HCT116 (cell line): ENCODE results near the gene VSIG10. TPM values are rescaled to one million over a fixed set of nuclear protein-coding genes. Genes with fewer than 3 reads are reported as not detected.

Experiments
- ATAC-seq: fragments of 200-7000 bp; cut with Tn5 transposase; 2 replicates; pipeline ENCODE4 v1.9.1; 2020; ENCODE audit warnings: mild to moderate bottlenecking, moderate library complexity
- BruUV-seq: library from RNA; stranded (reverse); fragments of 400-500 nt; replicated peaks from 2 replicates; lab custom pipeline; 2021; lab: Mats Ljungman, UMichigan
- CTCF ChIA-PET: fragments of 300-600 bp; sonication (Branson Sonifier 250); formaldehyde crosslinking; loops from one replicate; lab custom pipeline; 2021; ENCODE audit warnings: antibody characterized with exemption; lab: Charles Lee
- POLR2A ChIA-PET: fragments of 300-600, 350-600 bp; sonication (Branson Sonifier 250); formaldehyde crosslinking; loops from one replicate; lab custom pipeline; 2021; ENCODE audit warnings: antibody characterized with exemption; lab: Charles Lee
- RAD21 ChIA-PET, 2 experiments: fragments of 300-600 bp; sonication (Branson Sonifier 250); formaldehyde crosslinking; loops; one replicate each; lab custom pipeline; 2023; ENCODE audit warnings: low total read pairs in 2 of 2; ENCODE audit not compliant: uncharacterized antibody in 2 of 2, unreplicated experiment in 2 of 2, low non-redundant PET in 1 of 2; lab: Charles Lee
- DNase-seq: peaks from one replicate; pipeline ENCODE4 v3.0.0-alpha.2; 2010; ENCODE audit warnings: low read depth, low spot score
- H2AFZ ChIP-seq: fragments of 200-600 bp; shearing (Covaris generic), sonication (generic); 2 replicates; pipeline ENCODE4 v1.6.1; 2017; ENCODE audit warnings: low read depth, mixed run types, mixed read lengths, antibody characterized with exemption, low read length; ENCODE audit not compliant: poor library complexity, severe bottlenecking
- H3K27ac ChIP-seq: 2 replicates; pipeline ENCODE4 v1.5.1; 2012; ENCODE audit warnings: low read depth, low read length
- H3K27me3 ChIP-seq: fragments of 200-600 bp; sonication (generic); 2 replicates; pipeline ENCODE4 v1.6.1; 2016; ENCODE audit warnings: mixed run types, low read length, mixed read lengths; ENCODE audit not compliant: insufficient read depth
- H3K36me3 ChIP-seq, 2 experiments: fragments of 200-500 bp in 1 of 2; fragments of 200-600 bp in 1 of 2; sonication (Bioruptor generic) in 1 of 2; sonication (generic) in 1 of 2; 2 replicates each; pipeline versions ENCODE4 v1.5.1 to v1.6.1; 2014 to 2016; ENCODE audit warnings: low read length in 2 of 2, inconsistent platforms in 1 of 2, mixed read lengths in 1 of 2, mixed run types in 1 of 2; ENCODE audit not compliant: insufficient read depth in 2 of 2, control insufficient read depth in 1 of 2
- H3K4me1 ChIP-seq, 2 experiments: fragments of 200-600 bp in 1 of 2; sonication (generic) in 1 of 2; 2 replicates each; pipeline versions ENCODE4 v1.5.1 to v1.6.1; 2012 to 2017; ENCODE audit warnings: low read length in 2 of 2, inconsistent platforms in 1 of 2, mild to moderate bottlenecking in 1 of 2, mixed read lengths in 1 of 2, mixed run types in 1 of 2, moderate library complexity in 1 of 2; ENCODE audit not compliant: insufficient read depth in 2 of 2, control insufficient read depth in 1 of 2
- H3K4me2 ChIP-seq: fragments of 200-600 bp; sonication (generic); 2 replicates; pipeline ENCODE4 v1.6.1; 2017; ENCODE audit warnings: mixed run types, low read length, mixed read lengths
- H3K4me3 ChIP-seq, 2 experiments: fragments of 200-600 bp in 1 of 2; sonication (generic) in 1 of 2; replicated peaks in 1 of 2; 2 replicates each; pipeline ENCODE4 v1.5.1; 2011 to 2016; ENCODE audit warnings: low read length in 2 of 2, control low read depth in 1 of 2, low read depth in 1 of 2, mild to moderate bottlenecking in 1 of 2, mixed read lengths in 1 of 2, mixed run types in 1 of 2
- H3K79me2 ChIP-seq: fragments of 200-600 bp; sonication (generic); 2 replicates; pipeline ENCODE4 v1.6.1; 2017; ENCODE audit warnings: mild to moderate bottlenecking, mixed run types, low read length, moderate library complexity, mixed read lengths; ENCODE audit not compliant: insufficient read depth
- H3K9ac ChIP-seq: fragments of 200-600 bp; sonication (generic); 2 replicates; pipeline ENCODE4 v1.6.1; 2016; ENCODE audit warnings: low read length, mixed read lengths
- H3K9me2 ChIP-seq: fragments of 200-600 bp; sonication (generic), shearing (Covaris generic); 2 replicates; pipeline ENCODE4 v1.6.1; 2017; ENCODE audit warnings: mixed run types, mild to moderate bottlenecking, moderate library complexity; ENCODE audit not compliant: insufficient read depth
- H3K9me3 ChIP-seq, 2 experiments: fragments of 200-500 bp in 1 of 2; fragments of 200-600 bp in 1 of 2; sonication (Bioruptor generic) in 1 of 2; sonication (generic) in 1 of 2; 2 replicates each; pipeline ENCODE4 v1.6.1; 2014 to 2017; ENCODE audit warnings: low read length in 2 of 2, mixed read lengths in 2 of 2, inconsistent platforms in 1 of 2, low read depth in 1 of 2, mild to moderate bottlenecking in 1 of 2, mixed run types in 1 of 2, moderate library complexity in 1 of 2; ENCODE audit not compliant: control insufficient read depth in 1 of 2, insufficient read depth in 1 of 2
- H4K20me1 ChIP-seq: fragments of 200-600 bp; sonication (generic), shearing (Covaris generic); 2 replicates; pipeline ENCODE4 v1.6.1; 2017; ENCODE audit warnings: mixed run types, mild to moderate bottlenecking, moderate library complexity; ENCODE audit not compliant: insufficient read depth
- CEBPB ChIP-seq: IDR thresholded peaks from 2 replicates; pipeline ENCODE4 v1.6.1; 2012; ENCODE audit warnings: low read depth
- EZH2 ChIP-seq: fragments of 200-600 bp; sonication (generic); IDR thresholded peaks from 2 replicates; pipeline ENCODE4 v1.6.1; 2017; ENCODE audit warnings: antibody characterized with exemption, mixed run types
- MAX ChIP-seq: IDR thresholded peaks from 2 replicates; pipeline ENCODE4 v1.6.1; 2012
- POLR2A ChIP-seq: IDR thresholded peaks from 2 replicates; pipeline ENCODE4 v1.7.0; 2011; ENCODE audit warnings: borderline replicate concordance; ENCODE audit not compliant: insufficient read depth, insufficient read length; ENCODE audit errors: extremely low read depth
- POLR2AphosphoS5 ChIP-seq: IDR thresholded peaks from 2 replicates; pipeline ENCODE4 v1.6.1; 2011; ENCODE audit warnings: mild to moderate bottlenecking, low read depth, low read length, moderate library complexity
- SIN3A ChIP-seq: IDR thresholded peaks from 2 replicates; pipeline ENCODE4 v1.6.1; 2012; ENCODE audit warnings: low read depth
- YY1 ChIP-seq: IDR thresholded peaks from 2 replicates; pipeline ENCODE4 v1.6.1; 2011; ENCODE audit warnings: low read length, low read depth, moderate library complexity, mild to moderate bottlenecking; ENCODE audit not compliant: insufficient replicate concordance; ENCODE audit errors: extremely low read depth
- intact Hi-C: fragments of 100-400 bp; cut with micrococcal nuclease; formaldehyde crosslinking; loops from 2 replicates; pipeline ENCODE4 v1.10.0; 2022
- total RNA-seq: library from RNA; stranded (reverse); gene quantifications from one replicate; pipeline ENCODE4 v1.2.1, GENCODE V29; 2021; ENCODE audit not compliant: unreplicated experiment
- TF ChIP-seq, protein P1 (sequence below): IDR thresholded peaks from 2 replicates; pipeline ENCODE4 v1.6.1; 2012; ENCODE audit warnings: low read depth

Gene VSIG10
- total RNA-seq, 1 experiment from 2014 or later, result 42.6 TPM

DNA sequence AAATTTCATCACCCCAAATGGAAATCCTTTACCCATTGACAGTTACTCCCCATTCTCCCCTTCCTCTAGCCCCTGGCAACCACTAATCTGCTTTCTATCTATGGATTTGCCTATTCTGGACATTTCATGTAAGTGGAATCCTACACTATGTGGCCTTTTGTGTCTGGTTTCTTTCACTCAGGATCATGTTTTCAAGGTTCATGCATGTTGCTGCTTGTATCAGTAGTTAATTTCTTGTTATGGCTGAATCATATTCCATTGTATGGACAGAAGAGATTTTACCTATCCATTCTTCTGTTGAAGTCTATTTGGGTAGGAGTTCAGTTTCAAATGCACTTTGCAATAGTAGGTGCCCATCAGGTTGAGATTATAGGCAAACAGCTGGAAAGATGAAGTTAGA, 85.9 kb downstream of the VSIG10 start:
- peaks cover 50% of the 10 kb centered on the region for H3K79me2 ChIP-seq
- ATAC-seq, result no peak
- intact Hi-C loops, result loop anchor here (2.0 kb wide), 1 partner anchor 31 kb away; no protein-coding TSS in a partner anchor
- BruUV-seq, result no TSS peak
- TF ChIP-seq POLR2AphosphoS5, result no peak
- no peak for TF ChIP-seq EZH2
- TF ChIP-seq, protein P1, sequence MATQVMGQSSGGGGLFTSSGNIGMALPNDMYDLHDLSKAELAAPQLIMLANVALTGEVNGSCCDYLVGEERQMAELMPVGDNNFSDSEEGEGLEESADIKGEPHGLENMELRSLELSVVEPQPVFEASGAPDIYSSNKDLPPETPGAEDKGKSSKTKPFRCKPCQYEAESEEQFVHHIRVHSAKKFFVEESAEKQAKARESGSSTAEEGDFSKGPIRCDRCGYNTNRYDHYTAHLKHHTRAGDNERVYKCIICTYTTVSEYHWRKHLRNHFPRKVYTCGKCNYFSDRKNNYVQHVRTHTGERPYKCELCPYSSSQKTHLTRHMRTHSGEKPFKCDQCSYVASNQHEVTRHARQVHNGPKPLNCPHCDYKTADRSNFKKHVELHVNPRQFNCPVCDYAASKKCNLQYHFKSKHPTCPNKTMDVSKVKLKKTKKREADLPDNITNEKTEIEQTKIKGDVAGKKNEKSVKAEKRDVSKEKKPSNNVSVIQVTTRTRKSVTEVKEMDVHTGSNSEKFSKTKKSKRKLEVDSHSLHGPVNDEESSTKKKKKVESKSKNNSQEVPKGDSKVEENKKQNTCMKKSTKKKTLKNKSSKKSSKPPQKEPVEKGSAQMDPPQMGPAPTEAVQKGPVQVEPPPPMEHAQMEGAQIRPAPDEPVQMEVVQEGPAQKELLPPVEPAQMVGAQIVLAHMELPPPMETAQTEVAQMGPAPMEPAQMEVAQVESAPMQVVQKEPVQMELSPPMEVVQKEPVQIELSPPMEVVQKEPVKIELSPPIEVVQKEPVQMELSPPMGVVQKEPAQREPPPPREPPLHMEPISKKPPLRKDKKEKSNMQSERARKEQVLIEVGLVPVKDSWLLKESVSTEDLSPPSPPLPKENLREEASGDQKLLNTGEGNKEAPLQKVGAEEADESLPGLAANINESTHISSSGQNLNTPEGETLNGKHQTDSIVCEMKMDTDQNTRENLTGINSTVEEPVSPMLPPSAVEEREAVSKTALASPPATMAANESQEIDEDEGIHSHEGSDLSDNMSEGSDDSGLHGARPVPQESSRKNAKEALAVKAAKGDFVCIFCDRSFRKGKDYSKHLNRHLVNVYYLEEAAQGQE, result no peak
- TF ChIP-seq CEBPB, result no peak
- TF ChIP-seq YY1, result no peak
- TF ChIP-seq MAX, result no peak
- TF ChIP-seq POLR2A, result no peak
- no peak for TF ChIP-seq SIN3A
- ChIA-PET POLR2A (interaction anchor here (0.8 to 1.9 kb wide), 2 partner anchors 17 to 31 kb away, joined by 4 to 8 read pairs; no protein-coding TSS in a partner anchor), RAD21 (no interaction called here), CTCF (no interaction called here)
- no peak overlapping the region for H2AFZ ChIP-seq
- H3K9me3 ChIP-seq, result no peaks in the 10 kb centered on the region
- H3K9ac ChIP-seq, result peak overlapping the region; percentile 90
- H3K27me3 ChIP-seq, result no peaks in the 10 kb centered on the region
- no peak overlapping the region for H3K27ac ChIP-seq
- no peaks in the 10 kb centered on the region for H3K9me2 ChIP-seq
- no peaks in the 10 kb centered on the region for H4K20me1 ChIP-seq
- H3K36me3 ChIP-seq, result peaks cover 28 to 47% of the 10 kb centered on the region in 2 experiments; a peak in 3 of 4 replicates
- H3K4me1 ChIP-seq, result peaks cover 11 to 24% of the 10 kb centered on the region in 2 experiments; a peak in 3 of 4 replicates
- H3K4me3 ChIP-seq, result peak overlapping the region; percentile 68 to 86
- DNase-seq, result no peak
- peak overlapping the region; percentile 86 for H3K4me2 ChIP-seq
